Panc1 (cell line): ENCODE data around the gene MGAT5. TPM values are rescaled to one million over a fixed set of nuclear protein-coding genes. Genes with fewer than 3 reads are reported as not detected.

Experiments
- ATAC-seq: fragments of 200-7000 bp; cut with Tn5 transposase; 2 replicates; pipeline ENCODE4 v1.9.1; 2020; ENCODE audit warnings: mild to moderate bottlenecking, moderate library complexity
- BruUV-seq: library from RNA; stranded (reverse); fragments of 400-500 nt; replicated peaks from 2 replicates; lab custom pipeline; 2021; lab: Mats Ljungman, UMichigan
- CTCF ChIA-PET: fragments of 300-600 bp; sonication (Branson Sonifier 250); formaldehyde crosslinking; loops from one replicate; lab custom pipeline; 2022; ENCODE audit warnings: antibody characterized with exemption; lab: Charles Lee
- POLR2A ChIA-PET: fragments of 300-600 bp; sonication (Branson Sonifier 250); formaldehyde crosslinking; loops from one replicate; lab custom pipeline; 2022; ENCODE audit warnings: antibody characterized with exemption; lab: Charles Lee
- DNase-seq: peaks from one replicate; pipeline ENCODE4 v3.0.0-alpha.2; 2010; ENCODE audit warnings: low read depth, low spot score
- H3K27ac ChIP-seq: 2 replicates; pipeline ENCODE4 v1.5.1; 2011; ENCODE audit warnings: mild to moderate bottlenecking, low read length, inconsistent platforms
- H3K27me3 ChIP-seq: fragments of 200-500 bp; sonication (Bioruptor generic); 2 replicates; pipeline ENCODE4 v1.6.0; 2014; ENCODE audit warnings: low read length, inconsistent platforms; ENCODE audit not compliant: control insufficient read depth, insufficient read depth
- H3K36me3 ChIP-seq: fragments of 200-500 bp; sonication (Bioruptor generic); 2 replicates; pipeline ENCODE4 v1.5.1; 2014; ENCODE audit warnings: inconsistent platforms, mild to moderate bottlenecking, low read length, moderate library complexity; ENCODE audit not compliant: control insufficient read depth, insufficient read depth
- H3K4me1 ChIP-seq: 2 replicates; pipeline ENCODE4 v1.5.1; 2011; ENCODE audit warnings: inconsistent platforms, mild to moderate bottlenecking, low read length, moderate library complexity; ENCODE audit not compliant: control insufficient read depth, insufficient read depth
- H3K4me3 ChIP-seq, 2 experiments: 2 replicates each; pipeline ENCODE4 v1.5.1; 2011 to 2012; ENCODE audit warnings: low read depth in 2 of 2, low read length in 2 of 2, mild to moderate bottlenecking in 2 of 2, inconsistent platforms in 1 of 2, moderate library complexity in 1 of 2
- H3K9me3 ChIP-seq: fragments of 200-500 bp; sonication (Bioruptor generic); 2 replicates; pipeline ENCODE4 v1.5.1; 2014; ENCODE audit warnings: low read depth, mild to moderate bottlenecking, inconsistent platforms, low read length, moderate library complexity; ENCODE audit not compliant: control insufficient read depth, insufficient read depth
- POLR2AphosphoS5 ChIP-seq: IDR thresholded peaks from 2 replicates; pipeline ENCODE4 v1.6.1; 2012; ENCODE audit warnings: mild to moderate bottlenecking, low read depth, low read length, moderate library complexity
- REST ChIP-seq, 2 experiments: IDR thresholded peaks; 2 replicates each; pipeline ENCODE4 v1.6.1; 2011 to 2012; ENCODE audit warnings: low read depth in 2 of 2, control low read depth in 1 of 2, low read length in 1 of 2, mild to moderate bottlenecking in 1 of 2, moderate library complexity in 1 of 2; ENCODE audit not compliant: insufficient read depth in 1 of 2
- SIN3A ChIP-seq: IDR thresholded peaks from 2 replicates; pipeline ENCODE4 v1.6.1; 2012; ENCODE audit warnings: low read depth, mild to moderate bottlenecking, low read length, moderate library complexity, borderline replicate concordance; ENCODE audit not compliant: insufficient read depth
- TCF7L2 ChIP-seq: IDR thresholded peaks from 2 replicates; pipeline ENCODE4 v1.6.1; 2011; ENCODE audit warnings: mild to moderate bottlenecking, low read depth, low read length, inconsistent platforms
- in situ Hi-C: cut with HindIII; loops from 2 replicates; pipeline ENCODE4 v1.10.0; 2016; ENCODE audit warnings: low sequenced_read_pairs, low pct_unique_long_range_greater_than_20kb
- intact Hi-C: fragments of 100-400 bp; cut with micrococcal nuclease; formaldehyde crosslinking; loops from one replicate; pipeline ENCODE4 v1.10.0; 2022; ENCODE audit not compliant: unreplicated experiment
- total RNA-seq: library from RNA; stranded (reverse); gene quantifications from one replicate; pipeline ENCODE4 v1.2.1, GENCODE V29; 2021; ENCODE audit not compliant: unreplicated experiment
- TF ChIP-seq, protein P1 (sequence below): fragments of 450-650 bp; IDR thresholded peaks from 2 replicates; pipeline ENCODE4 v1.5.1; 2017; ENCODE audit warnings: mild to moderate bottlenecking

Gene MGAT5
- total RNA-seq, 1 experiment from 2014 or later, result 22.1 TPM

DNA sequence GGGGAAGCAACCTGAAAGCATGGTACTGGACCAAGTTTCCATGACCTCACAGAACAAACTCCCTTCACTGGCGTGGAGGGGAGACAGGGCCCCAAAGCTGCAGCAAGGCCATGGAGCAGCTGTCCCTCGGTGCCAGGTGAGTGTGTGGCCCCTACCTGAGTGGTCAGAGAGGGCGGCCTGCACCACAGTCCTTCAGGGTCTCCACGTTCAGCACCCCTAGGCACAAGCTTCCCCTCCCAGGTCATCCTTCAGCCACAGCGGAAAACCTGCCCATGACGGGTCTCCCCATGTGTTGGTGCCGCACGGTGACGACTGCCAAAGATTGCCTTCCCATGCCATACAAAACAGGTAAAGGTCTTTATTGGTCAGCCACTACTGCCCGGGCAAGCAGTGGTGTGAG lies 201.6 kb downstream of the MGAT5 start:
- TF ChIP-seq REST (IDR thresholded peaks at IDR 0.05; ENCODE audit: insufficient read depth in 1 of 2, low read depth in 2 of 2, low read length in 1 of 2) (no peak), POLR2AphosphoS5 (no peak), TCF7L2 (no peak), SIN3A (no peak)
- TF ChIP-seq, protein P1, sequence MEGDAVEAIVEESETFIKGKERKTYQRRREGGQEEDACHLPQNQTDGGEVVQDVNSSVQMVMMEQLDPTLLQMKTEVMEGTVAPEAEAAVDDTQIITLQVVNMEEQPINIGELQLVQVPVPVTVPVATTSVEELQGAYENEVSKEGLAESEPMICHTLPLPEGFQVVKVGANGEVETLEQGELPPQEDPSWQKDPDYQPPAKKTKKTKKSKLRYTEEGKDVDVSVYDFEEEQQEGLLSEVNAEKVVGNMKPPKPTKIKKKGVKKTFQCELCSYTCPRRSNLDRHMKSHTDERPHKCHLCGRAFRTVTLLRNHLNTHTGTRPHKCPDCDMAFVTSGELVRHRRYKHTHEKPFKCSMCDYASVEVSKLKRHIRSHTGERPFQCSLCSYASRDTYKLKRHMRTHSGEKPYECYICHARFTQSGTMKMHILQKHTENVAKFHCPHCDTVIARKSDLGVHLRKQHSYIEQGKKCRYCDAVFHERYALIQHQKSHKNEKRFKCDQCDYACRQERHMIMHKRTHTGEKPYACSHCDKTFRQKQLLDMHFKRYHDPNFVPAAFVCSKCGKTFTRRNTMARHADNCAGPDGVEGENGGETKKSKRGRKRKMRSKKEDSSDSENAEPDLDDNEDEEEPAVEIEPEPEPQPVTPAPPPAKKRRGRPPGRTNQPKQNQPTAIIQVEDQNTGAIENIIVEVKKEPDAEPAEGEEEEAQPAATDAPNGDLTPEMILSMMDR, result no peak
- CTCF ChIA-PET, result no interaction called here
- no peak for ATAC-seq
- Histone ChIP-seq H3K27ac (no peak overlapping the region), H3K9me3 (no peaks in the 10 kb centered on the region), H3K4me3 (no peak overlapping the region), H3K36me3 (no peaks in the 10 kb centered on the region), H3K4me1 (no peaks in the 10 kb centered on the region), H3K27me3 (no peaks in the 10 kb centered on the region)
- intact Hi-C loops (no loop called here), in situ Hi-C loops (no loop called here)
- no peak for DNase-seq
- no TSS peak for BruUV-seq
- POLR2A ChIA-PET, result interaction anchor here (0.5 kb wide), 1 partner anchor 45 kb away, joined by 5 read pairs; no protein-coding TSS in a partner anchor

DNA sequence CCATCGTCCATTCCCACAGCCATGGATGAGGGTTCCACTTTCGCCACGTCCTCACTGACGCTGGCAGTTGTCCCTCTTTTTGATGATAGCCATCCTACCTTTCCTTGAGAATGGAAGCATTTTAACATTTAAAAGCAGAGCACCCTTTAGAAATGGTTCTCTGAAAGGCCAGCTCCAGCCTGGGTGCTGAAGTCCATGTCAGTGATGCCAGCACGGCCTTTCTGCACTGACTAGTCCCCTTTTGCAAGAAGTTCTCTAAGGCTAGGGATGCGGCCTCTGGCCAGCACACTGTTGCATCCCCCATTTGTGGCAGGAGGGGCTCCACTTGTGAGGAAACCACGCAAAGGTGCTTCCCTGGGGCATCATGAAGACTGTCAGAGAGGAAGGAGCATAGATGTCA lies 203.5 kb downstream of the MGAT5 start:
- no peaks in the 10 kb centered on the region for H3K9me3 ChIP-seq
- ChIA-PET CTCF (no interaction called here), POLR2A (no interaction called here)
- no peaks in the 10 kb centered on the region for H3K27me3 ChIP-seq
- intact Hi-C loops, result no loop called here
- ATAC-seq (no peak), DNase-seq (no peak)
- no peak overlapping the region for H3K4me3 ChIP-seq
- no peaks in the 10 kb centered on the region for H3K36me3 ChIP-seq
- no peaks in the 10 kb centered on the region for H3K4me1 ChIP-seq
- H3K27ac ChIP-seq, result no peak overlapping the region
- BruUV-seq, result no TSS peak
- TF ChIP-seq TCF7L2 (no peak), POLR2AphosphoS5 (no peak), REST (IDR thresholded peaks at IDR 0.05; ENCODE audit: insufficient read depth in 1 of 2, low read depth in 2 of 2, low read length in 1 of 2) (no peak), SIN3A (no peak)
- TF ChIP-seq, protein P1, result no peak
- in situ Hi-C loops, result no loop called here
